ENCODE measurements around the gene KCNQ1OT1.

GRCh38 chr11:2708151-2708581 lies 8.4 kb upstream of the KCNQ1OT1 start:
- TF ChIP-seq POLR2A (IDR thresholded peaks at IDR 0.05) (no peak), POLR2AphosphoS5 (IDR thresholded peaks at IDR 0.05) (no peak), CTCF (IDR thresholded peaks at IDR 0.05) (no peak)
